GM23338 (cell line): Measurements from ENCODE around the gene CDK14. TPM values are rescaled to one million over a fixed set of nuclear protein-coding genes. Genes with fewer than 3 reads are reported as not detected.

Source experiments
- ATAC-seq: fragments of 200-7000 bp; cut with Tn5 transposase; 3 replicates; pipeline ENCODE4 v1.9.1; 2020
- DNase-seq: peaks from one replicate; pipeline ENCODE4 v3.0.0-alpha.2; 2015; ENCODE audit warnings: low spot score
- H2AFZ ChIP-seq: fragments of 200-600 bp; sonication (generic); 2 replicates; pipeline ENCODE4 v1.8.0; 2016; ENCODE audit warnings: antibody characterized with exemption, mild to moderate bottlenecking, moderate library complexity
- H3F3A ChIP-seq: fragments of 200-600 bp; sonication (generic); replicated peaks from 2 replicates; pipeline ENCODE4 v1.8.0; 2017; ENCODE audit warnings: antibody characterized with exemption, mixed run types, low read depth
- H3K27ac ChIP-seq: fragments of 200-600 bp; sonication (generic); 2 replicates; pipeline ENCODE4 v1.6.1; 2016; ENCODE audit warnings: low read depth
- H3K27me3 ChIP-seq: fragments of 200-600 bp; sonication (generic); 2 replicates; pipeline ENCODE4 v1.8.0; 2016; ENCODE audit warnings: mild to moderate bottlenecking, mixed run types, moderate library complexity; ENCODE audit not compliant: insufficient read depth
- H3K36me3 ChIP-seq: fragments of 200-600 bp; sonication (generic); 2 replicates; pipeline ENCODE4 v1.8.0; 2016; ENCODE audit warnings: mild to moderate bottlenecking; ENCODE audit not compliant: insufficient read depth
- H3K4me1 ChIP-seq: fragments of 200-600 bp; sonication (generic); 2 replicates; pipeline ENCODE4 v1.8.0; 2016; ENCODE audit warnings: mild to moderate bottlenecking, moderate library complexity; ENCODE audit not compliant: insufficient read depth
- H3K4me2 ChIP-seq: fragments of 200-600 bp; sonication (generic); 2 replicates; pipeline ENCODE4 v1.7.1; 2017; ENCODE audit warnings: mixed run types
- H3K4me3 ChIP-seq: fragments of 200-600 bp; sonication (generic); 2 replicates; pipeline ENCODE4 v1.6.1; 2016; ENCODE audit warnings: mixed run types
- H3K79me2 ChIP-seq: fragments of 200-600 bp; sonication (generic); replicated peaks from 2 replicates; pipeline ENCODE4 v1.8.0; 2017; ENCODE audit warnings: mild to moderate bottlenecking; ENCODE audit not compliant: insufficient read depth
- H3K9me2 ChIP-seq: fragments of 200-600 bp; sonication (generic); 2 replicates; pipeline ENCODE4 v1.8.0; 2017; ENCODE audit not compliant: insufficient read depth
- H4K20me1 ChIP-seq: fragments of 200-600 bp; sonication (generic); replicated peaks from 2 replicates; pipeline ENCODE4 v1.8.0; 2017; ENCODE audit warnings: mild to moderate bottlenecking; ENCODE audit not compliant: insufficient read depth
- H3K27ac Mint-ChIP-seq: 2 replicates; pipeline ENCODE4 v1.8.0; 2020; ENCODE audit warnings: inconsistent platforms, mild to moderate bottlenecking, moderate library complexity, mixed read lengths
- H3K27me3 Mint-ChIP-seq: 3 replicates; pipeline ENCODE4 v1.8.0; 2022; ENCODE audit warnings: low read depth, mild to moderate bottlenecking, moderate library complexity, mixed read lengths, inconsistent platforms; ENCODE audit not compliant: insufficient read depth, poor library complexity
- H3K36me3 Mint-ChIP-seq: 3 replicates; pipeline ENCODE4 v1.8.0; 2021; ENCODE audit warnings: low read depth, mild to moderate bottlenecking, inconsistent platforms, moderate library complexity, mixed read lengths
- H3K4me1 Mint-ChIP-seq: 3 replicates; pipeline ENCODE4 v1.8.0; 2020; ENCODE audit warnings: mild to moderate bottlenecking, inconsistent platforms, mixed read lengths
- H3K4me3 Mint-ChIP-seq: 3 replicates; pipeline ENCODE4 v1.8.0; 2021; ENCODE audit warnings: moderate library complexity, mild to moderate bottlenecking, inconsistent platforms, mixed read lengths
- H3K9me3 Mint-ChIP-seq: 3 replicates; pipeline ENCODE4 v1.8.0; 2020; ENCODE audit warnings: moderate library complexity, mild to moderate bottlenecking, inconsistent platforms, mixed read lengths
- CREB1 ChIP-seq: fragments of 250-450 bp; sonication (Bioruptor Pico); IDR thresholded peaks from 2 replicates; pipeline ENCODE4 v1.5.0; 2020; ENCODE audit warnings: low read depth, mild to moderate bottlenecking, moderate library complexity
- EZH2 ChIP-seq: fragments of 200-600 bp; sonication (generic); IDR thresholded peaks from one replicate; pipeline ENCODE4 v1.8.0; 2017; ENCODE audit warnings: antibody characterized with exemption, mild to moderate bottlenecking, low read depth; ENCODE audit not compliant: unreplicated experiment
- JUNB ChIP-seq: IDR thresholded peaks from one replicate; pipeline ENCODE4 v1.6.1; 2016; ENCODE audit warnings: antibody characterized with exemption; ENCODE audit not compliant: unreplicated experiment
- NANOG ChIP-seq: IDR thresholded peaks from 2 replicates; pipeline ENCODE4 v1.6.1; 2016; ENCODE audit warnings: antibody characterized with exemption, borderline replicate concordance
- POLR2AphosphoS5 ChIP-seq: IDR thresholded peaks from 2 replicates; pipeline ENCODE4 v1.6.1; 2016; ENCODE audit warnings: antibody characterized with exemption, low read depth
- STAT1 ChIP-seq: IDR thresholded peaks from one replicate; pipeline ENCODE4 v1.6.1; 2016; ENCODE audit warnings: antibody characterized with exemption; ENCODE audit not compliant: unreplicated experiment
- ZNF114 ChIP-seq: fragments of 250-450 bp; sonication (Bioruptor Pico); IDR thresholded peaks from 2 replicates; pipeline ENCODE4 v1.5.0; 2020; ENCODE audit warnings: mild to moderate bottlenecking, moderate library complexity
- ZNF331 ChIP-seq: fragments of 250-450 bp; sonication (Bioruptor Pico); IDR thresholded peaks from 2 replicates; pipeline ENCODE4 v1.5.0; 2020; ENCODE audit warnings: low read depth, mild to moderate bottlenecking, moderate library complexity
- polyA plus RNA-seq: library from polyadenylated mRNA; unstranded; fragments of >200 nt; fragmentation: Nextera tagmentation; extraction: Ambion mirVana; gene quantifications from 2 replicates; pipeline ENCODE4 v1.2.1, GENCODE V29; 2016
- total RNA-seq: library from RNA; depleted of rRNA; stranded (reverse); fragments of >200 nt; shearing (Covaris generic); gene quantifications from 2 replicates; pipeline ENCODE4 v1.2.3, GENCODE V29; 2014
- TF ChIP-seq, protein P1 (sequence below): fragments of 250-450 bp; sonication (Bioruptor Pico); IDR thresholded peaks from 2 replicates; pipeline ENCODE4 v1.5.0; 2020; ENCODE audit warnings: mild to moderate bottlenecking, moderate library complexity
- TF ChIP-seq, protein P2 (sequence below): IDR thresholded peaks from one replicate; pipeline ENCODE4 v1.6.1; 2018; ENCODE audit warnings: antibody characterized with exemption; ENCODE audit not compliant: unreplicated experiment
- TF ChIP-seq, protein P3 (sequence below), 2 experiments: fragments of 200-600 bp in 1 of 2; sonication (generic) in 1 of 2; conservative IDR thresholded peaks; 2 replicates each; pipeline versions ENCODE4 v1.5.1 to v1.6.1; 2016 to 2017; ENCODE audit warnings: antibody characterized with exemption in 2 of 2, low read depth in 2 of 2, mild to moderate bottlenecking in 2 of 2, moderate library complexity in 1 of 2
- TF ChIP-seq, protein P4 (sequence below): IDR thresholded peaks from 2 replicates; pipeline ENCODE4 v1.6.1; 2016; ENCODE audit warnings: antibody characterized with exemption

The CDK14 gene
- total and polyA plus RNA-seq, 2 experiments from 2014 or later, result 11.2 to 24.0 TPM

DNA sequence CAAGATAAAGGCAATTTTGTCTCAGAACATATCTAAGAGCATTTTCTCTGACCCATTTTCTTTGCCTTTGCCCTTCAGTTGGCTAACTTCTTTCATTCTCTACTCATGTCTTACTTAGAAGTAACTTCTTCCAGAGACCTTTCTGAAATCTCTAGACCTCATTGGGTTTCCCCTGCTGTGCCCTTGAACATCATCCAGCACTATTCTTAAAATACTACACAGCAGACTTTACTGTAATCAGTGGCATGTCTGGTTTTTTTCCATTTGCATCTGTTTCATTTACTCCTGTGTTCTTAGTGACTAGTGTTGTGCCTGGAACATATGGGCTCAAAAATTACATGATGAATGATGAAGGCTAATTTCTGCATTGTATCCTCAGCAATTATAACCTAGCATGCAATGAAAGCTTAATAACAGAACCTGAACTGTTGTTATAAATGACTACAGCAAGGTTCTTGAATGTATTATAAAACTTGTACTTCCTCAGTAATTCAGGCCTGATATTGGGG lies 301.9 kb downstream of the CDK14 start:
- H3K27me3 ChIP-seq, result no peaks in the 10 kb centered on the region
- ATAC-seq, result no peak
- H3F3A ChIP-seq, result no peaks in the 10 kb centered on the region
- Mint-ChIP-seq H3K27me3 (no peaks in the 10 kb centered on the region), H3K9me3 (no peaks in the 10 kb centered on the region), H3K36me3 (no peaks in the 10 kb centered on the region), H3K4me3 (no peak overlapping the region), H3K27ac (no peak overlapping the region), H3K4me1 (peaks cover 6% of the 10 kb centered on the region)
- H3K9me2 ChIP-seq, result no peaks in the 10 kb centered on the region
- H3K4me2 ChIP-seq, result no peak overlapping the region
- no peak overlapping the region for H2AFZ ChIP-seq
- no peaks in the 10 kb centered on the region for H3K4me1 ChIP-seq
- H3K4me3 ChIP-seq, result no peak overlapping the region
- no peak overlapping the region for H3K27ac ChIP-seq
- no peak for DNase-seq
- H3K79me2 ChIP-seq, result no peaks in the 10 kb centered on the region
- TF ChIP-seq, protein P1, sequence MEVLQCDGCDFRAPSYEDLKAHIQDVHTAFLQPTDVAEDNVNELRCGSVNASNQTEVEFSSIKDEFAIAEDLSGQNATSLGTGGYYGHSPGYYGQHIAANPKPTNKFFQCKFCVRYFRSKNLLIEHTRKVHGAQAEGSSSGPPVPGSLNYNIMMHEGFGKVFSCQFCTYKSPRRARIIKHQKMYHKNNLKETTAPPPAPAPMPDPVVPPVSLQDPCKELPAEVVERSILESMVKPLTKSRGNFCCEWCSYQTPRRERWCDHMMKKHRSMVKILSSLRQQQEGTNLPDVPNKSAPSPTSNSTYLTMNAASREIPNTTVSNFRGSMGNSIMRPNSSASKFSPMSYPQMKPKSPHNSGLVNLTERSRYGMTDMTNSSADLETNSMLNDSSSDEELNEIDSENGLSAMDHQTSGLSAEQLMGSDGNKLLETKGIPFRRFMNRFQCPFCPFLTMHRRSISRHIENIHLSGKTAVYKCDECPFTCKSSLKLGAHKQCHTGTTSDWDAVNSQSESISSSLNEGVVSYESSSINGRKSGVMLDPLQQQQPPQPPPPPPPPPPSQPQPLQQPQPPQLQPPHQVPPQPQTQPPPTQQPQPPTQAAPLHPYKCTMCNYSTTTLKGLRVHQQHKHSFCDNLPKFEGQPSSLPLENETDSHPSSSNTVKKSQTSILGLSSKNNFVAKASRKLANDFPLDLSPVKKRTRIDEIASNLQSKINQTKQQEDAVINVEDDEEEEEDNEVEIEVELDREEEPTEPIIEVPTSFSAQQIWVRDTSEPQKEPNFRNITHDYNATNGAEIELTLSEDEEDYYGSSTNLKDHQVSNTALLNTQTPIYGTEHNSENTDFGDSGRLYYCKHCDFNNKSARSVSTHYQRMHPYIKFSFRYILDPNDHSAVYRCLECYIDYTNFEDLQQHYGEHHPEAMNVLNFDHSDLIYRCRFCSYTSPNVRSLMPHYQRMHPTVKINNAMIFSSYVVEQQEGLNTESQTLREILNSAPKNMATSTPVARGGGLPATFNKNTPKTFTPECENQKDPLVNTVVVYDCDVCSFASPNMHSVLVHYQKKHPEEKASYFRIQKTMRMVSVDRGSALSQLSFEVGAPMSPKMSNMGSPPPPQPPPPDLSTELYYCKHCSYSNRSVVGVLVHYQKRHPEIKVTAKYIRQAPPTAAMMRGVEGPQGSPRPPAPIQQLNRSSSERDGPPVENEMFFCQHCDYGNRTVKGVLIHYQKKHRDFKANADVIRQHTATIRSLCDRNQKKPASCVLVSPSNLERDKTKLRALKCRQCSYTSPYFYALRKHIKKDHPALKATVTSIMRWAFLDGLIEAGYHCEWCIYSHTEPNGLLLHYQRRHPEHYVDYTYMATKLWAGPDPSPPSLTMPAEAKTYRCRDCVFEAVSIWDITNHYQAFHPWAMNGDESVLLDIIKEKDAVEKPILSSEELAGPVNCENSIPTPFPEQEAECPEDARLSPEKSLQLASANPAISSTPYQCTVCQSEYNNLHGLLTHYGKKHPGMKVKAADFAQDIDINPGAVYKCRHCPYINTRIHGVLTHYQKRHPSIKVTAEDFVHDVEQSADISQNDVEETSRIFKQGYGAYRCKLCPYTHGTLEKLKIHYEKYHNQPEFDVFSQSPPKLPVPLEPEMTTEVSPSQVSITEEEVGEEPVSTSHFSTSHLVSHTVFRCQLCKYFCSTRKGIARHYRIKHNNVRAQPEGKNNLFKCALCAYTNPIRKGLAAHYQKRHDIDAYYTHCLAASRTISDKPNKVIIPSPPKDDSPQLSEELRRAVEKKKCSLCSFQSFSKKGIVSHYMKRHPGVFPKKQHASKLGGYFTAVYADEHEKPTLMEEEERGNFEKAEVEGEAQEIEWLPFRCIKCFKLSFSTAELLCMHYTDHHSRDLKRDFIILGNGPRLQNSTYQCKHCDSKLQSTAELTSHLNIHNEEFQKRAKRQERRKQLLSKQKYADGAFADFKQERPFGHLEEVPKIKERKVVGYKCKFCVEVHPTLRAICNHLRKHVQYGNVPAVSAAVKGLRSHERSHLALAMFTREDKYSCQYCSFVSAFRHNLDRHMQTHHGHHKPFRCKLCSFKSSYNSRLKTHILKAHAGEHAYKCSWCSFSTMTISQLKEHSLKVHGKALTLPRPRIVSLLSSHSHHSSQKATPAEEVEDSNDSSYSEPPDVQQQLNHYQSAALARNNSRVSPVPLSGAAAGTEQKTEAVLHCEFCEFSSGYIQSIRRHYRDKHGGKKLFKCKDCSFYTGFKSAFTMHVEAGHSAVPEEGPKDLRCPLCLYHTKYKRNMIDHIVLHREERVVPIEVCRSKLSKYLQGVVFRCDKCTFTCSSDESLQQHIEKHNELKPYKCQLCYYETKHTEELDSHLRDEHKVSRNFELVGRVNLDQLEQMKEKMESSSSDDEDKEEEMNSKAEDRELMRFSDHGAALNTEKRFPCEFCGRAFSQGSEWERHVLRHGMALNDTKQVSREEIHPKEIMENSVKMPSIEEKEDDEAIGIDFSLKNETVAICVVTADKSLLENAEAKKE (CRISPR knock-in tag), result no peak
- TF ChIP-seq, protein P2, sequence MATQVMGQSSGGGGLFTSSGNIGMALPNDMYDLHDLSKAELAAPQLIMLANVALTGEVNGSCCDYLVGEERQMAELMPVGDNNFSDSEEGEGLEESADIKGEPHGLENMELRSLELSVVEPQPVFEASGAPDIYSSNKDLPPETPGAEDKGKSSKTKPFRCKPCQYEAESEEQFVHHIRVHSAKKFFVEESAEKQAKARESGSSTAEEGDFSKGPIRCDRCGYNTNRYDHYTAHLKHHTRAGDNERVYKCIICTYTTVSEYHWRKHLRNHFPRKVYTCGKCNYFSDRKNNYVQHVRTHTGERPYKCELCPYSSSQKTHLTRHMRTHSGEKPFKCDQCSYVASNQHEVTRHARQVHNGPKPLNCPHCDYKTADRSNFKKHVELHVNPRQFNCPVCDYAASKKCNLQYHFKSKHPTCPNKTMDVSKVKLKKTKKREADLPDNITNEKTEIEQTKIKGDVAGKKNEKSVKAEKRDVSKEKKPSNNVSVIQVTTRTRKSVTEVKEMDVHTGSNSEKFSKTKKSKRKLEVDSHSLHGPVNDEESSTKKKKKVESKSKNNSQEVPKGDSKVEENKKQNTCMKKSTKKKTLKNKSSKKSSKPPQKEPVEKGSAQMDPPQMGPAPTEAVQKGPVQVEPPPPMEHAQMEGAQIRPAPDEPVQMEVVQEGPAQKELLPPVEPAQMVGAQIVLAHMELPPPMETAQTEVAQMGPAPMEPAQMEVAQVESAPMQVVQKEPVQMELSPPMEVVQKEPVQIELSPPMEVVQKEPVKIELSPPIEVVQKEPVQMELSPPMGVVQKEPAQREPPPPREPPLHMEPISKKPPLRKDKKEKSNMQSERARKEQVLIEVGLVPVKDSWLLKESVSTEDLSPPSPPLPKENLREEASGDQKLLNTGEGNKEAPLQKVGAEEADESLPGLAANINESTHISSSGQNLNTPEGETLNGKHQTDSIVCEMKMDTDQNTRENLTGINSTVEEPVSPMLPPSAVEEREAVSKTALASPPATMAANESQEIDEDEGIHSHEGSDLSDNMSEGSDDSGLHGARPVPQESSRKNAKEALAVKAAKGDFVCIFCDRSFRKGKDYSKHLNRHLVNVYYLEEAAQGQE, result no peak
- no peak for TF ChIP-seq ZNF331 (CRISPR knock-in tag)
- no peak for TF ChIP-seq POLR2AphosphoS5
- no peak for TF ChIP-seq NANOG
- no peak for TF ChIP-seq ZNF114 (CRISPR knock-in tag)
- TF ChIP-seq CREB1 (CRISPR knock-in tag), result no peak
- no peak for TF ChIP-seq STAT1
- TF ChIP-seq, protein P3, sequence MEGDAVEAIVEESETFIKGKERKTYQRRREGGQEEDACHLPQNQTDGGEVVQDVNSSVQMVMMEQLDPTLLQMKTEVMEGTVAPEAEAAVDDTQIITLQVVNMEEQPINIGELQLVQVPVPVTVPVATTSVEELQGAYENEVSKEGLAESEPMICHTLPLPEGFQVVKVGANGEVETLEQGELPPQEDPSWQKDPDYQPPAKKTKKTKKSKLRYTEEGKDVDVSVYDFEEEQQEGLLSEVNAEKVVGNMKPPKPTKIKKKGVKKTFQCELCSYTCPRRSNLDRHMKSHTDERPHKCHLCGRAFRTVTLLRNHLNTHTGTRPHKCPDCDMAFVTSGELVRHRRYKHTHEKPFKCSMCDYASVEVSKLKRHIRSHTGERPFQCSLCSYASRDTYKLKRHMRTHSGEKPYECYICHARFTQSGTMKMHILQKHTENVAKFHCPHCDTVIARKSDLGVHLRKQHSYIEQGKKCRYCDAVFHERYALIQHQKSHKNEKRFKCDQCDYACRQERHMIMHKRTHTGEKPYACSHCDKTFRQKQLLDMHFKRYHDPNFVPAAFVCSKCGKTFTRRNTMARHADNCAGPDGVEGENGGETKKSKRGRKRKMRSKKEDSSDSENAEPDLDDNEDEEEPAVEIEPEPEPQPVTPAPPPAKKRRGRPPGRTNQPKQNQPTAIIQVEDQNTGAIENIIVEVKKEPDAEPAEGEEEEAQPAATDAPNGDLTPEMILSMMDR (conservative IDR thresholded peaks at IDR 0.05; ENCODE audit: low read depth in 2 of 2), result no peak
- TF ChIP-seq JUNB, result no peak
- TF ChIP-seq EZH2, result no peak
- TF ChIP-seq, protein P4, sequence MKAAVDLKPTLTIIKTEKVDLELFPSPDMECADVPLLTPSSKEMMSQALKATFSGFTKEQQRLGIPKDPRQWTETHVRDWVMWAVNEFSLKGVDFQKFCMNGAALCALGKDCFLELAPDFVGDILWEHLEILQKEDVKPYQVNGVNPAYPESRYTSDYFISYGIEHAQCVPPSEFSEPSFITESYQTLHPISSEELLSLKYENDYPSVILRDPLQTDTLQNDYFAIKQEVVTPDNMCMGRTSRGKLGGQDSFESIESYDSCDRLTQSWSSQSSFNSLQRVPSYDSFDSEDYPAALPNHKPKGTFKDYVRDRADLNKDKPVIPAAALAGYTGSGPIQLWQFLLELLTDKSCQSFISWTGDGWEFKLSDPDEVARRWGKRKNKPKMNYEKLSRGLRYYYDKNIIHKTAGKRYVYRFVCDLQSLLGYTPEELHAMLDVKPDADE, result no peak
- H4K20me1 ChIP-seq, result no peaks in the 10 kb centered on the region
- H3K36me3 ChIP-seq, result no peaks in the 10 kb centered on the region
